ENCODE results near the gene PTPRG. TPM values are rescaled to one million over a fixed set of nuclear protein-coding genes. Genes with fewer than 3 reads are reported as not detected.
A peak's percentile ranks its signal among the peaks of the same experiment; 100 is the strongest.

The PTPRG gene
- total and polyA plus RNA-seq, 2 experiments from 2014 or later: 11.5 to 39.6 TPM

GRCh38 chr3:62149962-62150361, 588.6 kb downstream of the PTPRG start:
- Histone ChIP-seq H3K4me3 (no peak overlapping the region), H3K79me2 (ENCODE audit: insufficient read depth) (no peaks in the 10 kb centered on the region), H3K9me3 (ENCODE audit: low read depth) (no peaks in the 10 kb centered on the region), H3F3A (ENCODE audit: insufficient read depth) (peaks cover 7% of the 10 kb centered on the region; the same call in 1 of the 2 replicates), H3K9me2 (ENCODE audit: insufficient read depth) (no peaks in the 10 kb centered on the region), H2AFZ (0 out of 2 replicates have a peak overlapping the region, but pooled peaks have one; percentile 14), H4K20me1 (ENCODE audit: insufficient read depth) (no peaks in the 10 kb centered on the region), H3K27ac (peak overlapping the region; percentile 28), H3K27me3 (replicated peaks; ENCODE audit: insufficient read depth) (no peaks in the 10 kb centered on the region), H3K9ac (no peak overlapping the region), H3K4me2 (ENCODE audit: unreplicated experiment) (no peak overlapping the region), H3K4me1 (ENCODE audit: insufficient read depth) (peaks cover 13% of the 10 kb centered on the region), H3K36me3 (ENCODE audit: low read depth) (no peaks in the 10 kb centered on the region)
- in situ Hi-C loops (cut with MboI): no loop called here
- peak; percentile 74 for DNase-seq
- TF ChIP-seq EZH2 (IDR thresholded peaks at IDR 0.05; ENCODE audit: insufficient read depth, poor library complexity, severe bottlenecking) (no peak), EZH2phosphoT487 (IDR thresholded peaks at IDR 0.05; ENCODE audit: insufficient read depth, low read depth) (no peak)
- 2 to 5% methylated on average over 2 of the region's 2 CpGs for WGBS, 2 experiments (ENCODE audit: low coverage in 1 of 2, low lambda C conversion rate in 2 of 2, missing lambda C conversion rate in 2 of 2)

- no peak overlapping the region for H3K4me2 ChIP-seq (ENCODE audit: unreplicated experiment)
- H4K20me1 ChIP-seq (ENCODE audit: insufficient read depth): no peaks in the 10 kb centered on the region
- H3K27ac ChIP-seq: no peak overlapping the region
- H3K79me2 ChIP-seq (ENCODE audit: insufficient read depth): no peaks in the 10 kb centered on the region
- TF ChIP-seq EZH2 (IDR thresholded peaks at IDR 0.05; ENCODE audit: insufficient read depth, poor library complexity, severe bottlenecking): no peak
- H3K9me3 ChIP-seq (ENCODE audit: low read depth): no peaks in the 10 kb centered on the region
- in situ Hi-C loops (cut with MboI): no loop called here
- H3K36me3 ChIP-seq (ENCODE audit: low read depth): no peaks in the 10 kb centered on the region
- H3K4me1 ChIP-seq (ENCODE audit: insufficient read depth): peaks cover 13% of the 10 kb centered on the region
- peaks cover 7% of the 10 kb centered on the region; the same call in 1 of the 2 replicates for H3F3A ChIP-seq (ENCODE audit: insufficient read depth)
- H3K9ac ChIP-seq: no peak overlapping the region
- peak; percentile 47 for DNase-seq
- no peak overlapping the region for H3K4me3 ChIP-seq
- no peaks in the 10 kb centered on the region for H3K9me2 ChIP-seq (ENCODE audit: insufficient read depth)
- 100% methylated on average over 1 of the region's 1 CpG for WGBS, 2 experiments (ENCODE audit: low coverage in 1 of 2, low lambda C conversion rate in 2 of 2, missing lambda C conversion rate in 2 of 2)
- no peak overlapping the region for H2AFZ ChIP-seq
- no peaks in the 10 kb centered on the region for H3K27me3 ChIP-seq (replicated peaks; ENCODE audit: insufficient read depth)
Observed at GRCh38 chr3:62151591-62151990, 590.2 kb downstream of the PTPRG start.

DNA sequence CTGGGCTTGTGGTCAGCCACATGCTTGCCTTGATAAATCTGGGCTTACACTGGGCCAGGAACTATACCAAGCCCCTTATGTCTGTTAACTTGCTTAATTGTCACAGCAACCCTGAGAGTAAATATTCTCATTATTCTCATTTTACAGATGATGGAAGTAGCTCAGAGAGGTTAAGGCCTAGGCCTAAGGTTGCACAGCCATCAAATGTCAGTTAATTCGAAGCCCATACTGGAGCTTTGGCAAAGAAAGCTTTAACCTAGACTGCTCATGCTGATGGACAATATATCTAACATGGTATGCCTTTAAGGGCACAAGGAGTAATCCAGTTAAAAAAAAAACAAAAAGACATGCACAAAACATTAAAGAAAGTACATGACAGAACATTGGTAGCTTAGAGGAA, 591.9 kb downstream of the PTPRG start:
- Histone ChIP-seq H3K4me2 (ENCODE audit: unreplicated experiment) (no peak overlapping the region), H3K79me2 (ENCODE audit: insufficient read depth) (no peaks in the 10 kb centered on the region), H3K27me3 (replicated peaks; ENCODE audit: insufficient read depth) (no peaks in the 10 kb centered on the region), H3K27ac (no peak overlapping the region), H3K4me1 (ENCODE audit: insufficient read depth) (peaks cover 13% of the 10 kb centered on the region), H3K9me3 (ENCODE audit: low read depth) (no peaks in the 10 kb centered on the region), H2AFZ (no peak overlapping the region), H3K36me3 (ENCODE audit: low read depth) (no peaks in the 10 kb centered on the region), H3K9ac (no peak overlapping the region), H3K9me2 (ENCODE audit: insufficient read depth) (no peaks in the 10 kb centered on the region), H3F3A (ENCODE audit: insufficient read depth) (peaks cover 7% of the 10 kb centered on the region; the same call in 1 of the 2 replicates), H3K4me3 (no peak overlapping the region), H4K20me1 (ENCODE audit: insufficient read depth) (no peaks in the 10 kb centered on the region)
- TF ChIP-seq EZH2 (IDR thresholded peaks at IDR 0.05; ENCODE audit: insufficient read depth, poor library complexity, severe bottlenecking) (no peak), EZH2phosphoT487 (IDR thresholded peaks at IDR 0.05; ENCODE audit: insufficient read depth, low read depth) (no peak)
- in situ Hi-C loops (cut with MboI): no loop called here
- 75 to 82% methylated on average over 1 of the region's 1 CpG for WGBS, 2 experiments (ENCODE audit: low coverage in 1 of 2, low lambda C conversion rate in 2 of 2, missing lambda C conversion rate in 2 of 2)
- DNase-seq: no peak

- Histone ChIP-seq H3K9ac (no peak overlapping the region), H3K9me3 (ENCODE audit: low read depth) (no peaks in the 10 kb centered on the region), H3K79me2 (ENCODE audit: insufficient read depth) (no peaks in the 10 kb centered on the region), H4K20me1 (ENCODE audit: insufficient read depth) (no peaks in the 10 kb centered on the region), H3F3A (ENCODE audit: insufficient read depth) (peaks cover 15% of the 10 kb centered on the region), H3K4me2 (ENCODE audit: unreplicated experiment) (no peak overlapping the region), H2AFZ (no peak overlapping the region), H3K9me2 (ENCODE audit: insufficient read depth) (no peaks in the 10 kb centered on the region), H3K36me3 (ENCODE audit: low read depth) (no peaks in the 10 kb centered on the region), H3K4me1 (ENCODE audit: insufficient read depth) (peaks cover 18% of the 10 kb centered on the region), H3K27me3 (replicated peaks; ENCODE audit: insufficient read depth) (no peaks in the 10 kb centered on the region), H3K4me3 (no peak overlapping the region), H3K27ac (no peak overlapping the region)
- in situ Hi-C loops (cut with MboI): no loop called here
- no peak for DNase-seq
- 77 to 79% methylated on average over 13 of the region's 13 CpGs for WGBS, 2 experiments (ENCODE audit: low coverage in 1 of 2, low lambda C conversion rate in 2 of 2, missing lambda C conversion rate in 2 of 2)
- TF ChIP-seq EZH2phosphoT487 (IDR thresholded peaks at IDR 0.05; ENCODE audit: insufficient read depth, low read depth) (no peak), EZH2 (IDR thresholded peaks at IDR 0.05; ENCODE audit: insufficient read depth, poor library complexity, severe bottlenecking) (no peak)
Observed at GRCh38 chr3:62154457-62155148, 593.2 kb downstream of the PTPRG start.

All from GM23248 (cell line).